ENCODE measurements around the gene ARID3B.

ARID3B gene

DNA sequence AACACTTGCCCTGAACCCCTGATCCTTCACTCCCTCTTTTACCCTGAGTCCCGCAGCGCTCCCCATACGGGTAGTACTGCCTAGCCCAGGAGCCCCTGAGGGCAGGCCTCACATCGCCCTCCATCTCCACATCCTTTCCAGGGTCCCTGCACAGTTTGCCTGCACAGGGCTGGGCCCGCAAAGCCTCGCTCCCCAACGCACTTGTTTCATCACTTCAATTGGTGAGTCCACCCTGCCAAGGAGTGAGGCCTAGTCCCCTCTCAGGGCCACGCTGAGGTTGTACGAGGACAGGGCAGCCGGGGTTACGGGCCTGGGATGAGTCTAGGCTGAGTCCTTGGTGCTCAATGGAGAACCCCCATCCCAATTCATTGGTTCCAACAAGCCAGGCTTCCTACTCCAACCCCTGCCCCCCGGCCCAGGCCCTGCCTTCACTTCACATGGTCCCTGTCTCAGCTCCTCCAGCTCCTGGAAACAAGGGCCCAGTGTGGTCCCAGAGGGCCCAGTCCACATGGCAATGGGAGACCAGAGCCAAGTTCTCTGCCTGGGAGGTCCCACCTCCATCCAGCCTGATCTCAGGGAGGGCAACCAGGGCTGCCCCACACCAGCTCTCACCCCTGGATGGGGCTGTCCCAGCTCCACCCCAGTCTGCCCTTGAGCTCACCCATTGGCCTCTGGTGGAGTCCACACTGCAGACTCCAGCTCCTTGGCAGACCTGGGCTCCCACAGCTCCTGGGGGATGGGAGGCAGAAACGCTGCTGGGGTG, 62.2 kb downstream of the ARID3B start:
- in situ Hi-C loops (cut with MboI; ENCODE audit: low sequenced_read_pairs), result no loop called here

GRCh38 chr15:74603789-74604705, 63.0 kb downstream of the ARID3B start:
- in situ Hi-C loops (cut with MboI; ENCODE audit: low sequenced_read_pairs), result no loop called here

GRCh38 chr15:74604983-74605794, 64.2 kb downstream of the ARID3B start:
- in situ Hi-C loops (cut with MboI; ENCODE audit: low sequenced_read_pairs), result no loop called here

GRCh38 chr15:74605795-74606150, 64.8 kb downstream of the ARID3B start:
- in situ Hi-C loops (cut with MboI; ENCODE audit: low sequenced_read_pairs), result no loop called here

- in situ Hi-C loops (cut with MboI; ENCODE audit: low sequenced_read_pairs), result no loop called here
Observed at GRCh38 chr15:74608786-74609185, 67.8 kb downstream of the ARID3B start.

DNA sequence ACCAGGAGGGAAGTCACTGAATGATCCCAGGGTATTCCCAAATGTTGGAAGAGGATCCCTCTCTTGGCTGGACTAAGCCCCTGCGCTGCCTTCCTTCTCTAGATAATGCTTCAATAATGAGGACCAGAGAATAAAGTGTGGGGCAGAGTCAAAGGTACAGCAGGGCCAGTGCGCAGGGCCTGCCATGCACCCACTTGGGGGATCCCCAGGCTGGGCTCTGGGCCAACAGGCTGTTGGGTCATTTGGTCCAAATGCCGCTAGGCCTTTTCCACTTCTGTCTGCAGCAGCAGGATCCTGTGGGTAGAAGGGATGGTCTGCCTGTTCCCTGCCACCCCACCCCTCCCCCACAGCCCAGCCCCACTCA, 68.9 kb downstream of the ARID3B start:
- in situ Hi-C loops (cut with MboI; ENCODE audit: low sequenced_read_pairs), result no loop called here

DNA sequence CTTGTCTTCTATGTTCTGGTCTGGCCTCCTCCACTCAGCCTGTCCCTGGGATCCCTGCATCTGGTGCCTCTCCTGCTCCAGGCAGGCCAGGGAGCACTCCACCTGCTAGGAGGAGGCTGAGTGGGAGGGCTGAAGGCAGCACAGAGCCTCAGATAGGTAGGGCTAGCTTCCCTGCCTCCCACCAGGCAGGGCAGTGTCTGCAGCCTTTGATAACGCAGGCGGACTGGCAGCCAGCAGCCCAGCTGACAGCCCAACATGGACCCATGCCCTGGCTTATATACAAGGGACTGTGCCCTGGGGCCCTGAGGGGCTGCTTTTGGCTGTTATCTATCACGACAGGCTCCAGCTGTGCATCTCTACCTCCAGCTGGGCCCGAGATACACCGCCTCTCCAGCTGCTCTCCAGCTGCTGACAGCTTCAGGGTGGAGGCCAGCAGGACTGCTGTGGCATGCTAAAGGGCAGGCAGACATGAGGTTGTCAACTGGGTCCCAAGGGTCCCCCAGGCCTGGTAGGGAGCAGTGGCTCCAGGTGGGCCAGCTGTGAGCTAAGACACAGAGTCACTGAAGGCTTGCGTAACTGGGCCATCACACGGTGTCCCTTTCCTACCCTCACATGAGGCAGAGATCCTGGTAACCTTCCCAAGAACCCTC, 69.4 kb downstream of the ARID3B start:
- in situ Hi-C loops (cut with MboI; ENCODE audit: low sequenced_read_pairs), result no loop called here

GRCh38 chr15:74611341-74611740, 70.3 kb downstream of the ARID3B start:
- in situ Hi-C loops (cut with MboI; ENCODE audit: low sequenced_read_pairs), result no loop called here

DNA sequence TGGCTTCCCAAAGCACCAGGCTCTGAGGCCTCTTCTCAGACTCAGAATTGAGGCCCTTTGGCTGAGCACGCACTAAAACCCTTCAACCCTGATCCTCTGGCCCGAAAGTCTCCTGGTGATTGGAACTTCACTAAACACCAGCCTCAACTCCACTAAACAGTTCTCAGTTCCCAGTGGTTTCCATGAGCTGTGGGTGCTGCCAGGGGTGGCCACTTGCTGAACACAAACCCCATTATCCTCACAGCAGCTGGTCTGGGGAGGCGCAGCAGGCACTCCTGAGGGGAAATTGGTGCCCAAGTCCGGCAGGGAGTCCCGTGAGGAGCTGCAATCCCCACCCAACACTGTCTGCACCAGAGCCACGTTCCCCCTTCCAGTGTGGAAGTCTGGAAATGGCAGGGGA, 70.8 kb downstream of the ARID3B start:
- in situ Hi-C loops (cut with MboI; ENCODE audit: low sequenced_read_pairs), result no loop called here

DNA sequence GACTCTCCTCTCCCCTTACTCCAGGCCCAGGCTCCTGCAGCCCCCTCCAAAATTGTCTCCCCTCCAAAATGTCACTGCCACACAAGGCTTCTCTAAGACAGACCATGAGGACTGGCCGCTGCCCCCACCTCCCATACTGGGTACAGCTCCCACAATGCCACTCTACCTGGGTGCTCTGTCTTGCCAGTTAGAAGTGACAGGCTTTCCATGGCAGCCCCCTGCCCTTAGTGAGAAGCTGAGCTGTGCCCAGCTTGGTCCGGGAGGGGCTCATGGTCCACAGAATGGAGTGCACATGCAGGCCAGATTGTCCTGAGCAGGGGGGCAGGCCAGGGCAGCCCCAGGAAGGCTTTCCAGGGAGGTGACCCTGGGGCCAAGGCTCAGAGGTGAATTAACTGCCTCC, 71.7 kb downstream of the ARID3B start:
- in situ Hi-C loops (cut with MboI; ENCODE audit: low sequenced_read_pairs), result no loop called here

DNA sequence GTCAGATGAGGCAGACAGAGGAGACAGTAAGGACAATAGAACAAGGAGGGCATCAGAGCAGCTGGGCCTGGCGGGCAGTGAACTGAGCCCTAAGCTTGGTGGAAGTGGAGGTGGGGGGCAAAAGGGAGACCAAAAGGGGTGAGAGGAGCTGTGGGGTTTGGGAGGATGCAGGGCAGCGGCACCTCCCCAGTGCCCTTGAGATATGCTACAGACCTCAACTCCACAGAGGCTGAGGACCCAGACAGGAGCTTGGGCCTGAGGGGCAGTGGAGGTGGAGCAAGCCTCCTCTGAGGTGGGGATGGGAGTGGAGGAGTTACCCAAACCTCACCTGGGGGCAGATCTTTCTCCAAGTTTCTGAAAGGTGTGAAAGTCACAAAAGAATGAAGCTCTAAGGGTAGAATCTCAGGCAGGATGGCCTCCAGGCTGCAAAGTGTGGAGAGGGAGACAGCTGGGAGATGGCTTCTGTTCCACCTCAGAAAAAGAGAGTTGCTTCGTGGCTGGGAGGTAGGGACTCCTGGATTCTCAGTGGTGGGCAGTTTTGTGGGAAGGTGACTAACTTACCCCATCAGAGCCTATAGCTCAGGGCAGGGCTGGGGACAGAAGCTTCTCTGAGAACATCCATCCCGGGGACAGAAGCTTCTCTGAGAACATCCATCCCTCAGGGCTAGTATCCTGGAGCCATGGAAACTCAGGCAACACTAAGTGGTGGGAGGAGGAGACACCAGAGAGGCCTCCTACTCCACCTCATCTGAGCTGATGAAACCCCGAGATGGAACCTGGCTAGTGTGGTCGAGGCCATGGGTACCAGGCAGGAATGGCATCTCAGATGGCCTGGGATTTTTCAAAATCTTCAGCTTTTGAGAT, 72.3 kb downstream of the ARID3B start:
- in situ Hi-C loops (cut with MboI; ENCODE audit: low sequenced_read_pairs), result no loop called here

DNA sequence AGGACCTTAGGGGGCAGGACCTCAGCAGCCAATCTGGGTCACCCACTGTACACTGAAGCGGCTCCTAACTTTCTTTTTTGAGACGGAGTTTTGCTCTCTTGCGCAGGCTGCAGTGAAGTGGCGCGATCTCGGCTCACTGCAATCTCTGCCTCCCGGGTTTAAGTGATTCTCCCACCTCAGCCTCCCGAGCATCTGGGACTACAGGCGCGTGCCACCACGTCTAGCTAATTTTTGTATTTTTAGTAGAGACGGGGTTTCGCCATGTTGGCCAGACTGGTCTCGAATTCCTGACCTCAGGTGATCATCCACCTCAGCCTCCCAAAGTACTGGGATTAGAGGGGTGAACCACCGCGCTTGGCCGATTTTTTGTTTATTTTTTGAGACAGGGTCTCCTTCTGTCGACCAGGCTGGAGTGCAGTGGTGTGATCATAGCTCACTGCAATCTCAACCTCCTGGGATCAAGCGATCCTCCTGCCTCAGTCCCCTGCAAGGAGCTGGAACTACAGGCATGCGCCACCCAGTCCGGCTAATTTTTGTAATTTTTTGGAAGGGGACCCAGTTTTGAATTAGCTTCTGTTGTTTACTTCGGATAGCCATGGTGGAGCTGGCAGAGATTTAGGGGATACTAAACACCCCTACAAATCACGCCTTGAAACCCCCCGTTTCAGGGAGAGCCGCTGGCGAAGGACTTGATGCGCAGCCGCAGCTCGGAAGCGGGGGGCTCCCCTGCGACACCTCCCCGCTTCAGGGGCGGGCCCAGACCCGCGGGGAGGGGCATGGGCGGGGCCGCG, 73.1 kb downstream of the ARID3B start:
- in situ Hi-C loops (cut with MboI; ENCODE audit: low sequenced_read_pairs), result no loop called here

- in situ Hi-C loops (cut with MboI; ENCODE audit: low sequenced_read_pairs), result no loop called here
Observed at GRCh38 chr15:74614744-74615507, 73.9 kb downstream of the ARID3B start.

- in situ Hi-C loops (cut with MboI; ENCODE audit: low sequenced_read_pairs), result no loop called here
Observed at GRCh38 chr15:74615508-74616365, 74.7 kb downstream of the ARID3B start, which contains the start of gene CLK3. Gene CLK3, plus strand, starts transcription at chr15:74615836. Its CDS starts 3,361 bp downstream, at chr15:74619197.

- in situ Hi-C loops (cut with MboI; ENCODE audit: low sequenced_read_pairs), result no loop called here
Observed at GRCh38 chr15:74616366-74616939, 75.4 kb downstream of the ARID3B start.

- in situ Hi-C loops (cut with MboI; ENCODE audit: low sequenced_read_pairs), result no loop called here
Observed at GRCh38 chr15:74616996-74617395, 76.0 kb downstream of the ARID3B start.

All from HL-60/S4 (cell line).